ENCODE measurements around the gene OR1J4. TPM values are rescaled to one million over a fixed set of nuclear protein-coding genes. Genes with fewer than 3 reads are reported as not detected.

Gene OR1J4
- total RNA-seq, 2 experiments from 2014 or later: not detected

DNA sequence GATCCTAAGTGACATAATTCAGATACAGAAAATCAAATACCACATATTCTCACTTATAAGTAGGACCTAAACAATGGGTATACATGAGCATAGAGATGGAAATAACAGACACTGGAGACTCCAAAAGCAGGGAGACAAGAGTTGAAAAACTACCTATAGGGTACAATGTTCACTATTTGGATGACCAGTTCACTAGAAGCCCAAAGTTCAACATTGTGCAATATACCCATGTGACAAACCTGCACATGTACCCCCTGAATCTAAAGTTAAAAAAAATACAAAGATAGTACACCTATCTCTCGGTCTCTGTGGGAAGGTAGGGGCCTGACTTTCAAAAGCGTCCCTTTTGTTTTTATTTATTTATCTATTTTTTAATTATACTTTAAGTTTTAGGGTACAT lies 19.8 kb downstream of the OR1J4 start:
- DNase-seq: no peak
- Mint-ChIP-seq H3K36me3 (peaks cover 4% of the 10 kb centered on the region), H3K27me3 (no peaks in the 10 kb centered on the region), H3K27ac (no peak overlapping the region), H3K4me1 (no peaks in the 10 kb centered on the region), H3K9me3 (peaks cover 3% of the 10 kb centered on the region), H3K4me3 (no peak overlapping the region)

DNA sequence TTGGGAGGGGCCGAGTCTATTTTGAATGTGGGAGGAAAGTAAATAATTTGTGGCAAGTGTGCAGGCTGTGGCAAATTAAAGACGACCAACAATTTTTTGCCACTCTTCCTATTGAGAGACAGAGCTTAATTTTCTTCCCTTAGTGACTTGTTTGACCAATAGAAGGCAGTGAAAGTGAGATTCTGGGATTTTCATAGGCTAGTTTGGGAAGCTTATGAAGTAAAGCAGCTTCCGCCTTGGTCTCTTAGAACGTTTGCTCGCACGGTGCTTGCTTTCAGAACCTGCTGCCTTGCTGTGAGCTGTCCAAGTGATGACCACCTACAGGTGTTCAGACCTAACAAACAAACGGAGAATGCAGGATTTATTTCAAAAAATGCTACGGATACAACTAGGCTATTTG lies 27.3 kb downstream of the OR1J4 start:
- Mint-ChIP-seq H3K27me3 (peaks cover 7% of the 10 kb centered on the region), H3K27ac (no peak overlapping the region), H3K36me3 (peaks cover 7% of the 10 kb centered on the region), H3K4me3 (no peak overlapping the region), H3K4me1 (no peaks in the 10 kb centered on the region), H3K9me3 (peaks cover 7% of the 10 kb centered on the region)
- DNase-seq: no peak

DNA sequence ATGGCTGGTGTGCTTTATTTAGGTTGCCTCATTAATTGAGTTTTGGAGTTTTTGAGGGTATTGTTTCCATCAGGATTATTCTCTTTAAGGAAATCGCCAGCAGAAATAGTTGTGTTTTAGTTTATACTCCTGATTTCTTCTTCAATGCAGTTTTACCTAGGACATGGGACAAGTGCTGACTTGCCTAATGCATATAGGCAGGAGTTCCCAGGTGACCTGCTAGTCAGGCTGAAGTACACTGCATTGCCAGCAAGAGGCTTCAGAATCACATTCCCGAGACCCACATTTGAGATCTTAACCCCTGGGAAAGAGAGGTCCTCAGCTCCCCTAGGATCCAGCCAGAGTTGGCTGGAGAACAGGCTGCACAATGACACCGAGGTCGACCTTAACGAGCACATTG lies 32.4 kb downstream of the OR1J4 start:
- no peak overlapping the region for H3K4me3 Mint-ChIP-seq
- peaks cover 7% of the 10 kb centered on the region for H3K36me3 Mint-ChIP-seq
- peaks cover 7% of the 10 kb centered on the region for H3K9me3 Mint-ChIP-seq
- no peak overlapping the region for H3K27ac Mint-ChIP-seq
- no peaks in the 10 kb centered on the region for H3K4me1 Mint-ChIP-seq
- peaks cover 3% of the 10 kb centered on the region for H3K27me3 Mint-ChIP-seq
- no peak for DNase-seq

DNA sequence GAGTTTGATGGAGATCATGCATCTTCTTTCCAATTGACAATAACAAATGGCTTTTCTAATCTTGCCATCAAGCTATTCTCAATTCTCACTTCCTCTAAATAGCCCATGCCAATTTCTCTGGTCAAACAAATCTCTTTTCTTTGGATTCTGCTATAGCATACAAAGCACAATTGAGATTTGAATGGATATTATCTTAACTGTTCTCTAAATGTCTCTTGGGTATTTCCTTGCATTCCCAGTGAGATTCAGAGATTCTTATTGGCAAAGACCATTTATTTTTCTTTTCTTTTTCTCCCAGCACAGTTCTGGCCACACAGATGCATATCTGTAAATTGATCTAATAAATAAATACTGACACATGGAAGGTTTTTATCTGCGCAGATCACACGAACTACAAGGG lies 33.9 kb downstream of the OR1J4 start, which contains the start of gene OR1N2:
TSS of gene OR1N2 (plus strand) at position 301 of the 400 bp plus-strand sequence. CDS start 100 bp downstream, outside the sequence.
- H3K9me3 Mint-ChIP-seq: peaks cover 7% of the 10 kb centered on the region
- H3K4me3 Mint-ChIP-seq: no peak within 1 kb of the TSS
- H3K36me3 Mint-ChIP-seq: peaks cover 7% of the 10 kb centered on the region
- no peaks in the 10 kb centered on the region for H3K4me1 Mint-ChIP-seq
- H3K27ac Mint-ChIP-seq: no peak within 1 kb of the TSS
- DNase-seq: no peak
- peaks cover 3% of the 10 kb centered on the region for H3K27me3 Mint-ChIP-seq

DNA sequence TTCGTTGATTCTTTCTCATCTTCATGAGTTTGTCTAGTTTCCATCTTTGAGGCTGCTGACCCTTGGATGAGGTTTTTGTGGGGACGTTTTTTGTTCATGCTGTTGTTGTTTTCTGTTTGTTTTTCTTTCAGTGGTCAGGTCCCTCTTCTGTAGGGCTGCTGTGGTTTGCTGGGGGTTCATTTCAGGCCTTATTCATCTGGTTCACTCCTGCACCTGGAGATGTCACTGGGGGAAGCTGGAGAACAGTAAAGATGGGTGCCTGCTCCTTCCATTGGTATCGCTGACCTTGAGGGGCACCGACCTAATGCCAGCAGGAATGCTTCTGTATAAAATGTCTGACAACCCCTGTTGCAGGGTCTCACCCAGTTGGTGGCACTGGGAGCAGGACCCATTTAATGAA lies 42.5 kb downstream of the OR1J4 start:
- Mint-ChIP-seq H3K4me1 (peaks cover 10% of the 10 kb centered on the region), H3K27ac (no peak overlapping the region), H3K27me3 (peaks cover 4% of the 10 kb centered on the region), H3K9me3 (peaks cover 9% of the 10 kb centered on the region), H3K4me3 (no peak overlapping the region), H3K36me3 (peaks cover 9% of the 10 kb centered on the region)
- no peak for DNase-seq

DNA sequence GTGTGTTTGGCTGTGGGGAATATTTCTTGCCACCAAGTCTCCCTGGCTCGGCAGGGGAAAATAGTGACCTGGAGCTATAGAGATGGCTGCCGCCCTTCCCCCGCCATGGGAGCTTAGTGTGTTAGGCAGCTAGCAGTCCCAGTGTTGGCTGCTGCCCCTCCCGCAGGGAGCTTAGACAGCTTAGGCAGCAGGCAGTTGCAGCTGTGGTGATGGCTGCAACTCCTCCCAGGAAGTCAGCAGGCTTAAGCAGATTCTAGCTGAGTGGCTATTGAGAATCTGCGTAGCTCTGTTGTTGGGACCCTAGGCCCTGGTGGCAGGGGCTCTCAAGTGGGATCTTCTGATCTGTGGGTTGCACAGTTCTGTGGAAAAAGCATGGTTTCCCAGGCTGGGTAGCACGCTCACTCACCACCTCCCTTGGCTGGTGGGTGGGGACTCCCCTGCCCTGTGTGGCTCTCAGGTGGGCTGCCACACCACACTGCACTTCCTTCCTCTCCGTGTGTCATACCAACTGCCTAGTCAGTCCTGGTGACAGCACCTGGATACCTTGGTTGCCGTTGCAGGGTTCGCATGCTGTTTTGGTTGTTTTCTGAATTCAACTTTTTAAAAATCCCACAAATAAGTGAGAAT lies 43.3 kb downstream of the OR1J4 start:
- peak; percentile 62 for DNase-seq
- H3K27ac Mint-ChIP-seq: peak overlapping the region; percentile 57
- peaks cover 9% of the 10 kb centered on the region for H3K9me3 Mint-ChIP-seq
- H3K27me3 Mint-ChIP-seq: peaks cover 4% of the 10 kb centered on the region
- peaks cover 10% of the 10 kb centered on the region for H3K4me1 Mint-ChIP-seq
- H3K4me3 Mint-ChIP-seq: peak overlapping the region; percentile 24
- peaks cover 9% of the 10 kb centered on the region for H3K36me3 Mint-ChIP-seq

DNA sequence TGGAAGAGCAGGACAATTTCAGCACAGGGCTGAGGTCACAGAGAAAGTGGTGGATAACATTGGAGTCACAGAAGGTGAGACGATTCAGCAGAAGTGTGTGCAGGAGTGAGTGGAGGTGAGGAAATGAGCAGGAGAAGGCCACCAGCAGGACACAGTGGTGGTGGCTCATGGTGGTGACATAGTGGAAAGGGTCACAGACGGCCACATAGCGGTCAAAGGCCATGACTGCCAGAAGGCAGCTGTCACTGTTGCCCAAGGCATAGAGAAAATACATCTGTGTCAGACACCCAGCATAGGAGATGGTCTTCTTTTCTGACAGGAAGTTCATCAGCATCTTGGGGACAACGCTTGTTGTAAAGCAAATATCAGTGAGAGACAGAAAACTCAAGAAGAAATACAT lies 49.0 kb downstream of the OR1J4 start:
- no peak for DNase-seq
- Mint-ChIP-seq H3K4me3 (no peak overlapping the region), H3K36me3 (no peaks in the 10 kb centered on the region), H3K4me1 (peaks cover 14% of the 10 kb centered on the region), H3K9me3 (no peaks in the 10 kb centered on the region), H3K27me3 (no peaks in the 10 kb centered on the region), H3K27ac (no peak overlapping the region)

Other genes with a start within 250 kb of the OR1J4 start
- gene PTGS1, start 148.1 kb upstream of the OR1J4 start, total RNA-seq: under 1 TPM; 0.47 to 0.62 TPM
- not detected for gene OR1J1, start 41.2 kb upstream of the OR1J4 start, total RNA-seq
- under 1 TPM in 1 of 2 experiments, not detected in 1; 0.23 TPM for gene OR1J2, start 8.3 kb upstream of the OR1J4 start, total RNA-seq
- gene OR1N1, start 8.2 kb downstream of the OR1J4 start, total RNA-seq: not detected
- gene OR1N2, start 34.0 kb downstream of the OR1J4 start, total RNA-seq: not detected
- not detected for gene OR1L8, start 64.2 kb downstream of the OR1J4 start, total RNA-seq
- gene OR1Q1, start 95.6 kb downstream of the OR1J4 start, total RNA-seq: not detected
- not detected for gene OR1B1, start 138.5 kb downstream of the OR1J4 start, total RNA-seq
- gene OR1L1, start 142.6 kb downstream of the OR1J4 start, total RNA-seq: not detected
- not detected for gene OR1L3, start 156.0 kb downstream of the OR1J4 start, total RNA-seq
- gene OR1L4, start 204.8 kb downstream of the OR1J4 start, total RNA-seq: not detected
- gene OR1L6, start 223.2 kb downstream of the OR1J4 start, total RNA-seq: not detected